Measurements from ENCODE around the gene TLR3. TPM values are rescaled to one million over a fixed set of nuclear protein-coding genes. Genes with fewer than 3 reads are reported as not detected.

The TLR3 gene
- total and polyA plus RNA-seq, 10 of the 15 experiments (the other 5 are each of a cell fraction or from before 2014, with no cell fraction given): under 0.01 to 0.05 (median 0.03) TPM; not detected in 7

DNA sequence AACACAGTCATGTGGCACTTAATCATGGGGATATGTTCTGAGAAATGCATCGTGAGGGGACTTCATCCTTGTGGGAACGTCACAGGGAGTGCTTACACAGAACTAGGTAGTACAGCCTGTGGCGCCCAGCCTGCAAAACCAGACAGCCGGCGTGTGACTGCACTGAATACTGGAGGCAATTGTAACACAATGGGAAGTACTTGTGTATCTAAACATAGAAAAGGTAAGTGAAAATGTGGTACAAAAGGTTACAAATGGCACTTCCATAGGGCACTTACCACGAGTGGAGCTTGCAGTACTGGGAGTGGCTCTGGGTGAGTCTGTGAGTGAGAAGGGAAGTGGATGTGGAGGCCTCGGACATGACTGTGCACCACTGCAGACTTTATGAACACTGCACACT lies 5.2 kb downstream of the TLR3 start:
- WGBS (ENCODE audit: insufficient coverage, insufficient replicate concordance, low lambda C conversion rate, missing lambda C conversion rate): 46% methylated on average over 7 of the region's 7 CpGs
- Histone ChIP-seq H3K4me3 (no peak overlapping the region), H3K9ac (ENCODE audit: control insufficient read depth, insufficient read depth, low read length) (no peak overlapping the region), H3K79me2 (ENCODE audit: control insufficient read depth, insufficient read depth, low read length) (no peaks in the 10 kb centered on the region), H3K4me2 (ENCODE audit: control insufficient read depth, insufficient read depth) (no peak overlapping the region), H3K36me3 (ENCODE audit: control insufficient read depth in 2 of 2, insufficient read depth in 2 of 2, low read length in 1 of 2) (no peaks in the 10 kb centered on the region), H3K9me3 (replicated peaks; ENCODE audit: control insufficient read depth, insufficient read depth, low read length) (no peaks in the 10 kb centered on the region), H3K27ac (ENCODE audit: control insufficient read depth, insufficient read depth) (no peak overlapping the region), H4K20me1 (ENCODE audit: control insufficient read depth, insufficient read depth) (no peaks in the 10 kb centered on the region), H2AFZ (ENCODE audit: control insufficient read depth, low read depth, low read length) (no peak overlapping the region), H3K27me3 (replicated peaks in 1 of 2; ENCODE audit: control insufficient read depth in 2 of 2, insufficient read depth in 2 of 2, low read length in 1 of 2) (no peaks in the 10 kb centered on the region; a peak in 1 of 4 replicates), H3K4me1 (ENCODE audit: control insufficient read depth, insufficient read depth, low read length) (no peaks in the 10 kb centered on the region)
- no peak for ATAC-seq
- intact Hi-C loops (cut with micrococcal nuclease; ENCODE audit: unreplicated experiment): no loop called here
- BruUV-seq (replicated peaks): no TSS peak
- in situ Hi-C loops (cut with MboI): no loop called here
- POLR2A ChIA-PET: no interaction called here
- no peak for FAIRE-seq
- SMC1A ChIA-PET (ENCODE audit: uncharacterized antibody, unreplicated experiment): no interaction called here
- DNase-seq (ENCODE audit: low read depth, low spot score): no peak
- RAD21 ChIA-PET (ENCODE audit: unreplicated experiment): interaction anchor here (1.2 kb wide), 1 partner anchor 63 kb away, joined by 3 read pairs; no protein-coding TSS in a partner anchor
- CTCF ChIA-PET: no interaction called here
- TF ChIP-seq SUZ12 (IDR thresholded peaks at IDR 0.05; ENCODE audit: unreplicated experiment): no peak
- no peak for TF ChIP-seq ESRRA (IDR thresholded peaks at IDR 0.05; ENCODE audit: low read length)
- TF ChIP-seq, protein P1, sequence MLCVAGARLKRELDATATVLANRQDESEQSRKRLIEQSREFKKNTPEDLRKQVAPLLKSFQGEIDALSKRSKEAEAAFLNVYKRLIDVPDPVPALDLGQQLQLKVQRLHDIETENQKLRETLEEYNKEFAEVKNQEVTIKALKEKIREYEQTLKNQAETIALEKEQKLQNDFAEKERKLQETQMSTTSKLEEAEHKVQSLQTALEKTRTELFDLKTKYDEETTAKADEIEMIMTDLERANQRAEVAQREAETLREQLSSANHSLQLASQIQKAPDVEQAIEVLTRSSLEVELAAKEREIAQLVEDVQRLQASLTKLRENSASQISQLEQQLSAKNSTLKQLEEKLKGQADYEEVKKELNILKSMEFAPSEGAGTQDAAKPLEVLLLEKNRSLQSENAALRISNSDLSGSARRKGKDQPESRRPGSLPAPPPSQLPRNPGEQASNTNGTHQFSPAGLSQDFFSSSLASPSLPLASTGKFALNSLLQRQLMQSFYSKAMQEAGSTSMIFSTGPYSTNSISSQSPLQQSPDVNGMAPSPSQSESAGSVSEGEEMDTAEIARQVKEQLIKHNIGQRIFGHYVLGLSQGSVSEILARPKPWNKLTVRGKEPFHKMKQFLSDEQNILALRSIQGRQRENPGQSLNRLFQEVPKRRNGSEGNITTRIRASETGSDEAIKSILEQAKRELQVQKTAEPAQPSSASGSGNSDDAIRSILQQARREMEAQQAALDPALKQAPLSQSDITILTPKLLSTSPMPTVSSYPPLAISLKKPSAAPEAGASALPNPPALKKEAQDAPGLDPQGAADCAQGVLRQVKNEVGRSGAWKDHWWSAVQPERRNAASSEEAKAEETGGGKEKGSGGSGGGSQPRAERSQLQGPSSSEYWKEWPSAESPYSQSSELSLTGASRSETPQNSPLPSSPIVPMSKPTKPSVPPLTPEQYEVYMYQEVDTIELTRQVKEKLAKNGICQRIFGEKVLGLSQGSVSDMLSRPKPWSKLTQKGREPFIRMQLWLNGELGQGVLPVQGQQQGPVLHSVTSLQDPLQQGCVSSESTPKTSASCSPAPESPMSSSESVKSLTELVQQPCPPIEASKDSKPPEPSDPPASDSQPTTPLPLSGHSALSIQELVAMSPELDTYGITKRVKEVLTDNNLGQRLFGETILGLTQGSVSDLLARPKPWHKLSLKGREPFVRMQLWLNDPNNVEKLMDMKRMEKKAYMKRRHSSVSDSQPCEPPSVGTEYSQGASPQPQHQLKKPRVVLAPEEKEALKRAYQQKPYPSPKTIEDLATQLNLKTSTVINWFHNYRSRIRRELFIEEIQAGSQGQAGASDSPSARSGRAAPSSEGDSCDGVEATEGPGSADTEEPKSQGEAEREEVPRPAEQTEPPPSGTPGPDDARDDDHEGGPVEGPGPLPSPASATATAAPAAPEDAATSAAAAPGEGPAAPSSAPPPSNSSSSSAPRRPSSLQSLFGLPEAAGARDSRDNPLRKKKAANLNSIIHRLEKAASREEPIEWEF (IDR thresholded peaks at IDR 0.05; ENCODE audit: insufficient replicate concordance, low read depth, low read length): no peak
- TF ChIP-seq, protein P2, sequence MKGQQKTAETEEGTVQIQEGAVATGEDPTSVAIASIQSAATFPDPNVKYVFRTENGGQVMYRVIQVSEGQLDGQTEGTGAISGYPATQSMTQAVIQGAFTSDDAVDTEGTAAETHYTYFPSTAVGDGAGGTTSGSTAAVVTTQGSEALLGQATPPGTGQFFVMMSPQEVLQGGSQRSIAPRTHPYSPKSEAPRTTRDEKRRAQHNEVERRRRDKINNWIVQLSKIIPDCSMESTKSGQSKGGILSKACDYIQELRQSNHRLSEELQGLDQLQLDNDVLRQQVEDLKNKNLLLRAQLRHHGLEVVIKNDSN (IDR thresholded peaks at IDR 0.05; ENCODE audit: borderline replicate concordance, extremely low read length, insufficient read depth, low read depth, low read length): no peak
- TF ChIP-seq, protein P3, sequence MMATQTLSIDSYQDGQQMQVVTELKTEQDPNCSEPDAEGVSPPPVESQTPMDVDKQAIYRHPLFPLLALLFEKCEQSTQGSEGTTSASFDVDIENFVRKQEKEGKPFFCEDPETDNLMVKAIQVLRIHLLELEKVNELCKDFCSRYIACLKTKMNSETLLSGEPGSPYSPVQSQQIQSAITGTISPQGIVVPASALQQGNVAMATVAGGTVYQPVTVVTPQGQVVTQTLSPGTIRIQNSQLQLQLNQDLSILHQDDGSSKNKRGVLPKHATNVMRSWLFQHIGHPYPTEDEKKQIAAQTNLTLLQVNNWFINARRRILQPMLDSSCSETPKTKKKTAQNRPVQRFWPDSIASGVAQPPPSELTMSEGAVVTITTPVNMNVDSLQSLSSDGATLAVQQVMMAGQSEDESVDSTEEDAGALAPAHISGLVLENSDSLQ (IDR thresholded peaks at IDR 0.05): no peak
- TF ChIP-seq, protein P4, sequence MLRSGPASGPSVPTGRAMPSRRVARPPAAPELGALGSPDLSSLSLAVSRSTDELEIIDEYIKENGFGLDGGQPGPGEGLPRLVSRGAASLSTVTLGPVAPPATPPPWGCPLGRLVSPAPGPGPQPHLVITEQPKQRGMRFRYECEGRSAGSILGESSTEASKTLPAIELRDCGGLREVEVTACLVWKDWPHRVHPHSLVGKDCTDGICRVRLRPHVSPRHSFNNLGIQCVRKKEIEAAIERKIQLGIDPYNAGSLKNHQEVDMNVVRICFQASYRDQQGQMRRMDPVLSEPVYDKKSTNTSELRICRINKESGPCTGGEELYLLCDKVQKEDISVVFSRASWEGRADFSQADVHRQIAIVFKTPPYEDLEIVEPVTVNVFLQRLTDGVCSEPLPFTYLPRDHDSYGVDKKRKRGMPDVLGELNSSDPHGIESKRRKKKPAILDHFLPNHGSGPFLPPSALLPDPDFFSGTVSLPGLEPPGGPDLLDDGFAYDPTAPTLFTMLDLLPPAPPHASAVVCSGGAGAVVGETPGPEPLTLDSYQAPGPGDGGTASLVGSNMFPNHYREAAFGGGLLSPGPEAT (IDR thresholded peaks at IDR 0.05; ENCODE audit: low read depth): no peak
- TF ChIP-seq, protein P5, sequence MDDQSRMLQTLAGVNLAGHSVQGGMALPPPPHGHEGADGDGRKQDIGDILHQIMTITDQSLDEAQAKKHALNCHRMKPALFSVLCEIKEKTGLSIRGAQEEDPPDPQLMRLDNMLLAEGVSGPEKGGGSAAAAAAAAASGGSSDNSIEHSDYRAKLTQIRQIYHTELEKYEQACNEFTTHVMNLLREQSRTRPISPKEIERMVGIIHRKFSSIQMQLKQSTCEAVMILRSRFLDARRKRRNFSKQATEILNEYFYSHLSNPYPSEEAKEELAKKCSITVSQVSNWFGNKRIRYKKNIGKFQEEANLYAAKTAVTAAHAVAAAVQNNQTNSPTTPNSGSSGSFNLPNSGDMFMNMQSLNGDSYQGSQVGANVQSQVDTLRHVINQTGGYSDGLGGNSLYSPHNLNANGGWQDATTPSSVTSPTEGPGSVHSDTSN (IDR thresholded peaks at IDR 0.05; ENCODE audit: insufficient replicate concordance, low read depth, low read length): no peak
- no peak for TF ChIP-seq SMARCA5 (IDR thresholded peaks at IDR 0.05)
- TF ChIP-seq, protein P6, sequence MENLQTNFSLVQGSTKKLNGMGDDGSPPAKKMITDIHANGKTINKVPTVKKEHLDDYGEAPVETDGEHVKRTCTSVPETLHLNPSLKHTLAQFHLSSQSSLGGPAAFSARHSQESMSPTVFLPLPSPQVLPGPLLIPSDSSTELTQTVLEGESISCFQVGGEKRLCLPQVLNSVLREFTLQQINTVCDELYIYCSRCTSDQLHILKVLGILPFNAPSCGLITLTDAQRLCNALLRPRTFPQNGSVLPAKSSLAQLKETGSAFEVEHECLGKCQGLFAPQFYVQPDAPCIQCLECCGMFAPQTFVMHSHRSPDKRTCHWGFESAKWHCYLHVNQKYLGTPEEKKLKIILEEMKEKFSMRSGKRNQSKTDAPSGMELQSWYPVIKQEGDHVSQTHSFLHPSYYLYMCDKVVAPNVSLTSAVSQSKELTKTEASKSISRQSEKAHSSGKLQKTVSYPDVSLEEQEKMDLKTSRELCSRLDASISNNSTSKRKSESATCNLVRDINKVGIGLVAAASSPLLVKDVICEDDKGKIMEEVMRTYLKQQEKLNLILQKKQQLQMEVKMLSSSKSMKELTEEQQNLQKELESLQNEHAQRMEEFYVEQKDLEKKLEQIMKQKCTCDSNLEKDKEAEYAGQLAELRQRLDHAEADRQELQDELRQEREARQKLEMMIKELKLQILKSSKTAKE (IDR thresholded peaks at IDR 0.05; ENCODE audit: low read depth, poor library complexity, severe bottlenecking): no peak
- TF ChIP-seq FOS (IDR thresholded peaks at IDR 0.05; ENCODE audit: borderline replicate concordance, extremely low read depth, insufficient read length): no peak
- no peak for TF ChIP-seq POLR2AphosphoS2 (IDR thresholded peaks at IDR 0.05; ENCODE audit: low read depth, low read length)
